ENCODE results near the gene FCHSD2.

- TF ChIP-seq USF2 (IDR thresholded peaks at IDR 0.05; ENCODE audit: low read length): no peak
- no peak for TF ChIP-seq CTCF (IDR thresholded peaks at IDR 0.05; ENCODE audit: control extremely low read depth in 1 of 3, insufficient read depth in 1 of 3, low read depth in 1 of 3, low read length in 3 of 3)
- no peak for TF ChIP-seq SAP30 (IDR thresholded peaks at IDR 0.05; ENCODE audit: insufficient read depth, insufficient replicate concordance, low read length)
- no peak for TF ChIP-seq MAX (IDR thresholded peaks at IDR 0.05)
- no peak for TF ChIP-seq POLR2A (IDR thresholded peaks at IDR 0.05; ENCODE audit: control extremely low read depth in 1 of 2, low read depth in 2 of 2, low read length in 2 of 2)
- no peak for TF ChIP-seq EZH2 (IDR thresholded peaks at IDR 0.05; ENCODE audit: low read depth, low read length, severe bottlenecking)
- no peak for TF ChIP-seq EP300 (IDR thresholded peaks at IDR 0.05; ENCODE audit: borderline replicate concordance in 1 of 2, low read depth in 2 of 2, low read length in 2 of 2)
- no peak for TF ChIP-seq RFX5 (IDR thresholded peaks at IDR 0.05; ENCODE audit: borderline replicate concordance, low read depth, low read length)
- TF ChIP-seq TCF12 (IDR thresholded peaks at IDR 0.05; ENCODE audit: low read depth, low read length): no peak
- no peak for TF ChIP-seq POLR2AphosphoS5 (IDR thresholded peaks at IDR 0.05; ENCODE audit: low read depth, low read length)
These were observed 1.2 kb upstream of the FCHSD2 start for GRCh38 chr11:73143126-73143838.
